HTERT RPE-1 (cell line): ENCODE data around the gene KBTBD6.
"Not testable (repeated sequence)": the region's sequence is repeated elsewhere in the genome, so short reads cannot be mapped to it uniquely, and the experiment has no call there.

Experiments
- in situ Hi-C: fragments of 300-500 bp; cut with MboI; formaldehyde crosslinking; loops from 4 replicates; pipeline ENCODE4 v1.14.3; 2020; ENCODE audit warnings: low sequenced_read_pairs

The KBTBD6 gene

GRCh38 chr13:41136396-41137031 lies 3.9 kb upstream of the KBTBD6 start:
- in situ Hi-C loops: no loop called here

- in situ Hi-C loops: no loop called here
Measured at GRCh38 chr13:41133951-41134350, 1.3 kb upstream of the KBTBD6 start.

GRCh38 chr13:41131660-41132511 lies 716 bp downstream of the KBTBD6 start:
- in situ Hi-C loops: not testable (repeated sequence)

- in situ Hi-C loops: not testable (repeated sequence)
Measured at GRCh38 chr13:41131189-41131588, 1.4 kb downstream of the KBTBD6 start.

- in situ Hi-C loops: no loop called here
Measured at GRCh38 chr13:41130356-41130755, 2.2 kb downstream of the KBTBD6 start.

- in situ Hi-C loops: no loop called here
Measured at GRCh38 chr13:41127701-41128100, 4.9 kb downstream of the KBTBD6 start.

GRCh38 chr13:41122838-41123237 lies 9.8 kb downstream of the KBTBD6 start:
- in situ Hi-C loops: no loop called here

- in situ Hi-C loops: no loop called here
Measured at GRCh38 chr13:41117869-41118268, 14.7 kb downstream of the KBTBD6 start.

- in situ Hi-C loops: no loop called here
Measured at GRCh38 chr13:41111454-41111853, 21.1 kb downstream of the KBTBD6 start.

GRCh38 chr13:41107584-41108014 lies 25.0 kb downstream of the KBTBD6 start:
- in situ Hi-C loops: no loop called here

GRCh38 chr13:41107104-41107571 lies 25.5 kb downstream of the KBTBD6 start:
- in situ Hi-C loops: no loop called here

GRCh38 chr13:41099986-41100385 lies 32.6 kb downstream of the KBTBD6 start:
- in situ Hi-C loops: no loop called here

GRCh38 chr13:41098761-41099160 lies 33.8 kb downstream of the KBTBD6 start:
- in situ Hi-C loops: no loop called here

- in situ Hi-C loops: not testable (repeated sequence)
Measured at GRCh38 chr13:41095681-41096080, 36.9 kb downstream of the KBTBD6 start.

GRCh38 chr13:41085961-41086585 lies 46.5 kb downstream of the KBTBD6 start:
- in situ Hi-C loops: no loop called here

GRCh38 chr13:41079725-41080124 lies 52.9 kb downstream of the KBTBD6 start:
- in situ Hi-C loops: no loop called here
